ENCODE measurements around the gene BRD4.

The BRD4 gene

GRCh38 chr19:15227261-15227660 lies 105.1 kb downstream of the BRD4 start:
- DNase-seq (ENCODE audit: low read depth), result no peak
- TF ChIP-seq, protein P1, sequence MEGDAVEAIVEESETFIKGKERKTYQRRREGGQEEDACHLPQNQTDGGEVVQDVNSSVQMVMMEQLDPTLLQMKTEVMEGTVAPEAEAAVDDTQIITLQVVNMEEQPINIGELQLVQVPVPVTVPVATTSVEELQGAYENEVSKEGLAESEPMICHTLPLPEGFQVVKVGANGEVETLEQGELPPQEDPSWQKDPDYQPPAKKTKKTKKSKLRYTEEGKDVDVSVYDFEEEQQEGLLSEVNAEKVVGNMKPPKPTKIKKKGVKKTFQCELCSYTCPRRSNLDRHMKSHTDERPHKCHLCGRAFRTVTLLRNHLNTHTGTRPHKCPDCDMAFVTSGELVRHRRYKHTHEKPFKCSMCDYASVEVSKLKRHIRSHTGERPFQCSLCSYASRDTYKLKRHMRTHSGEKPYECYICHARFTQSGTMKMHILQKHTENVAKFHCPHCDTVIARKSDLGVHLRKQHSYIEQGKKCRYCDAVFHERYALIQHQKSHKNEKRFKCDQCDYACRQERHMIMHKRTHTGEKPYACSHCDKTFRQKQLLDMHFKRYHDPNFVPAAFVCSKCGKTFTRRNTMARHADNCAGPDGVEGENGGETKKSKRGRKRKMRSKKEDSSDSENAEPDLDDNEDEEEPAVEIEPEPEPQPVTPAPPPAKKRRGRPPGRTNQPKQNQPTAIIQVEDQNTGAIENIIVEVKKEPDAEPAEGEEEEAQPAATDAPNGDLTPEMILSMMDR (IDR thresholded peaks at IDR 0.05; ENCODE audit: control insufficient read depth, insufficient read depth, low read depth, low read length, missing control alignments), result no peak
- H3K4me3 ChIP-seq (ENCODE audit: control insufficient read depth, low read depth, low read length), result no peak overlapping the region

- H3K4me3 ChIP-seq (ENCODE audit: control insufficient read depth, low read depth, low read length), result no peak overlapping the region
- TF ChIP-seq, protein P1 (IDR thresholded peaks at IDR 0.05; ENCODE audit: control insufficient read depth, insufficient read depth, low read depth, low read length, missing control alignments), result no peak
- no peak for DNase-seq (ENCODE audit: low read depth)
These were observed 106.6 kb downstream of the BRD4 start for GRCh38 chr19:15225760-15226159.

- H3K4me3 ChIP-seq (ENCODE audit: control insufficient read depth, low read depth, low read length), result peak overlapping the region; percentile 75
- TF ChIP-seq, protein P1 (IDR thresholded peaks at IDR 0.05; ENCODE audit: control insufficient read depth, insufficient read depth, low read depth, low read length, missing control alignments), result no peak
- no peak for DNase-seq (ENCODE audit: low read depth)
These were observed 108.5 kb downstream of the BRD4 start for GRCh38 chr19:15223649-15224361.

- peak overlapping the region; percentile 75 for H3K4me3 ChIP-seq (ENCODE audit: control insufficient read depth, low read depth, low read length)
- TF ChIP-seq, protein P1 (IDR thresholded peaks at IDR 0.05; ENCODE audit: control insufficient read depth, insufficient read depth, low read depth, low read length, missing control alignments), result no peak
- DNase-seq (ENCODE audit: low read depth), result peak; percentile 85
These were observed 109.3 kb downstream of the BRD4 start for GRCh38 chr19:15222738-15223648.

GRCh38 chr19:15220833-15221232 lies 111.5 kb downstream of the BRD4 start:
- DNase-seq (ENCODE audit: low read depth), result no peak
- TF ChIP-seq, protein P1 (IDR thresholded peaks at IDR 0.05; ENCODE audit: control insufficient read depth, insufficient read depth, low read depth, low read length, missing control alignments), result no peak
- no peak overlapping the region for H3K4me3 ChIP-seq (ENCODE audit: control insufficient read depth, low read depth, low read length)

DNA sequence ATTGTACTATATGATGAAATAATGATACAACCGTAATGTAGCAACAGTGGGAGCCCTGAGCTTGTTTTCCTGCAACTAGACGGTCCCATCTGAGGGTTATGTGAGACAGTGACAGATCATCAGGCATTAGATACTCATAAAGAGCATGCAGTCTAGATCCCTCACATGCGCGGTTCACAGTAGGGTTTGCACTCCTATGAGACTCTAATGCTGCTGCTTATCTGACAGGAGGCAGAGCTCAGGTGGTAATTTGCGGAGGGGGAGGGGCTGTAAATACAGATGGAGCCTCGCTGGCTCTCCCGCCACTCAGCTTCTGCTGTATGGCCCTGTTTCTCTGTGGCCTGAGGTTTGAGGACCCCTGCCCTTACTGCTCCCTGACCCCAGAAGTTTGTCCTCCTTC lies 113.8 kb downstream of the BRD4 start:
- TF ChIP-seq, protein P1 (IDR thresholded peaks at IDR 0.05; ENCODE audit: control insufficient read depth, insufficient read depth, low read depth, low read length, missing control alignments), result no peak
- no peak for DNase-seq (ENCODE audit: low read depth)
- no peak overlapping the region for H3K4me3 ChIP-seq (ENCODE audit: control insufficient read depth, low read depth, low read length)

Data from AG09309 (cell line).